Measurements from ENCODE around the gene KCNQ1.

- TF ChIP-seq GATA2 (IDR thresholded peaks at IDR 0.05; ENCODE audit: low read depth, low read length), result no peak
- TF ChIP-seq GATA3 (IDR thresholded peaks at IDR 0.05; ENCODE audit: low read depth, low read length), result no peak
These were observed 97.6 kb downstream of the KCNQ1 start for GRCh38 chr11:2542406-2542805.
